RKO (cell line): ENCODE measurements around the gene FKBP1A.

ENCODE experiments used
- DNase-seq: peaks from one replicate; pipeline ENCODE4 v3.0.0-alpha.2; 2016; ENCODE audit warnings: low spot score

FKBP1A gene

GRCh38 chr20:1331801-1332453 lies 60.9 kb downstream of the FKBP1A start:
- DNase-seq = no peak

- no peak for DNase-seq
Observed at GRCh38 chr20:1331101-1331500, 61.8 kb downstream of the FKBP1A start.

DNA sequence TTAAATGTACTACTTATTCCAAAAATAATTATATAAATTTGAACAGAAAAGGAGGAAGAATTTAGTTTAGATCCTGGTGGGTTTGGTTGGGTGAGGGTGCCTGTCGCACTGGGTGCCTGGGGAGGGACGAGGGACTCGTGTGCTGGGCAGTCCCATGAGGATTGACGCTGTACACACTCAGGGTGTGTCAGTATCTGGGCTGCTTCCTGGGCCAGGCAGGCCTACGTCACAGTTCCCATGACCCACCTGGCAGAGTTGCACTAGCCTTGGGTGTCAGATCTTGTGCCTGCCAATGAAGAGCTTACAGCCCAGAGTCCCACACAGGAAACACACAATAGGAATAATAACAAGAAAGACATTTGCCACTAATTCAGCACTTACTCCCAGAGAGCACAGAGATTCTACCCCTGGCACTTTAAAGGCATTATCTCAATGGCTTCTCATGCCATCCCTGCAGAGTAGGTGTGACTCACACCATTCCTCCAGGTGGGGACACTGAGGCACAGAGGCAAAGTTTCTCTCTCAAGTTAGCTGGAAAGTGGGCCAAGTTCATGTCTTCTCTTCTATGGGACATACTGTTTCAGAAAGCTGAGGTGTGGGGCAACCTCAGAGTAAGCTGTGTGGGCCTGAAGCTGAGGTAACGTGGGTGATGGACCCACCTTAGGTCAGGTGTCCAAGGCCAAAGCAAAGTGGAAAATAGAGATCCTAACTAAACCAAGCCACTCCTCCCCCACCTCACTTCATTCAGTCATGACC lies 62.6 kb downstream of the FKBP1A start:
- DNase-seq = no peak

DNA sequence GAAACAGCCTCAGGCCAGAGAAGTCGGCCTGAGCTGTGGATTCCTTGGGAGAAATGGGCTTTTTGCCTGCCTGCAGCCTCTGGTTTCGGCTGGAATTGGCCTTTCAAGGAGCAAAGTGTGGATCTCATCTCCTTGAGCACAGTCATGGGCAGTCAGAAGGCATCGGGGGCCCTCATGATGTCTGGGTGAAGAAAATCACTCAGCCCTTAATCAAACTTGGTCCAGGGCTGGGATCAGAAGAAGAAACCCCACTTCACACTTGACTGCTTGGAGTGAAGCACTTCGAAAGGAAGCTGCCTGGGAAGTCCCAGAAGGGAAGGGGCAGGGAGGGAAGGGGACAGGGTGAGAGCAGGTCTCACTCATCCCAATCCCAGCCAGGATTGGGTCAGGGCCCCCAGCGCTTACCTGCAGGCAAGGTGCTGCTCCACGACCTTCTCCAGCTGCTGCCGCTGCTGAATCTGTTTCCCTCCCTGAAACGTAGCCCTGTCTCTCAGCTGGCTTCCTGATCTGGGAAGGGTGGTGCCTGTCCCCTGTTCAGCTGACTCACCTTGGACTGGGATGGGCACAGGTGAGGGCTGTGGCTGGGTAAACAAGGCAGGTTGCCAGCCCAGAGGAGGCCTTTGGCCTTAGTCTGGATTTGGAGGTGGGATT lies 64.0 kb downstream of the FKBP1A start, which contains the start of gene SDCBP2:
Gene SDCBP2 (minus strand): TSS at position 460 of the 651 bp plus-strand sequence. CDS start 8,723 bp downstream, outside the sequence.
- DNase-seq = no peak

GRCh38 chr20:1327827-1328679 lies 64.8 kb downstream of the FKBP1A start:
- DNase-seq = no peak

- peak; percentile 57 for DNase-seq
Observed at GRCh38 chr20:1327241-1327653, 65.6 kb downstream of the FKBP1A start.

DNA sequence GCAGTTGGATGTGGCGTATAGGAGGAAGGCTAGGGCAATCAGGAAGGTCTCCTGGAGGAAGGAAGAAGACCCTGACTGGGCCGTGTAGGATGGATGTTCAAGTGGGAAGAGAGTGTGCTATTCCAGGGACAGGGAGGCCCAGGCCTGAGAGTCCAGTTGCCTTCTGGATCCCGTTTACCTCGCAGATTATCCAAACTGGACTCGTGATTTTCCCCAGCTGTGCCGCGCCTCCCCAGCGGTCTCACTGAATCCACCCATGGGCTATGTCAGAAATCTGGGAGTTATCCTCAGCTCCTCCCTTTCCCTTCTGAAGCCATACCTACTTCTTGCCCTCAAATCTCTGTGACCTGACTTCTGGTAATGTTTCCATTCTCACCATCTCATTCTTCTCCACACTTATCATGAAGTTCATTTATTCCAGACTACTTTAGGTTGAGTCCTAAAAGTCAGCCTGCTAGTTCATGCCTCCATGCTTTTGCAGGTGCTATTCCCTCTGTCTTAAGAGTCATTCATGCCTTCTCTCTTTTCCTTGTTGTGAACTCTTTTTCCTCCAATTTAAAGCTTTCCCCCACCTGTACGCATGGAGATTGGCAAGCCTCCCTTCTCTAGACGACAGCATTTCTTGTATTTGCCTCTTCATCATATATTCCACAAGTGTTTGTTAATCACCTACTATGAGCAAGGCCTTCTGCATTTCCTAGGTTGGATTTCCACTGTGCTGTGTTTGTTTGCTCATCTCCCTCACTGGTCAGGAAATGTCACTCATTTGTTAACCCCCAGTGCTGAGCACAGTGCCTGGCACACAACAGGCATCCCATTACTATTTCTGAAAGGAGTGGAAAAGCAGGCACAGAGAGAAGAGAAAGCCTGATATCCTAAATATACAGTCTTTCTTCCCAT lies 66.6 kb downstream of the FKBP1A start:
- DNase-seq = peak; percentile 60

- peak; percentile 99 for DNase-seq
Observed at GRCh38 chr20:1325173-1326030, 67.5 kb downstream of the FKBP1A start.

GRCh38 chr20:1324598-1325172 lies 68.2 kb downstream of the FKBP1A start:
- peak; percentile 78 for DNase-seq

- DNase-seq = no peak
Observed at GRCh38 chr20:1323830-1324597, 68.8 kb downstream of the FKBP1A start.

DNA sequence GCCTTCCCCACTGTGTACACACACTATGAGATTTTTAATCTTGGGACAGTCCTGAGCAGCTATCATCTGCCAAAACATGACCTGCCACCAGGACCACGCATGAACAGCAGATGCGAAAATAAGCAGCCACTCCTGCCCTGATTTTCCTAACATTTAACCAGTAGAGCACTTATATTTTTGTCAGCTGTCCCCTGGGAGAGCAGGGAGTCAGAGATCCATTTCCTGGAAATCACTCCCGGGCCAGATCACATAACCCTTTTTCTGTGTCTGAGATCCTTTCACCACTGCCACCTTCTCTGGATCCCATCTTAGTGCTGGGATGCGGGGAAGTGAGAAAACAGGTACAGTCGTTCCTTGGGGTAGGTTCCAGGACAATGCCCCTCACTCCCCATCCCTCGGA lies 69.6 kb downstream of the FKBP1A start:
- DNase-seq = no peak

GRCh38 chr20:1322511-1323245 lies 70.2 kb downstream of the FKBP1A start:
- peak; percentile 43 for DNase-seq

- DNase-seq = no peak
Observed at GRCh38 chr20:1321654-1321939, 71.3 kb downstream of the FKBP1A start.

DNA sequence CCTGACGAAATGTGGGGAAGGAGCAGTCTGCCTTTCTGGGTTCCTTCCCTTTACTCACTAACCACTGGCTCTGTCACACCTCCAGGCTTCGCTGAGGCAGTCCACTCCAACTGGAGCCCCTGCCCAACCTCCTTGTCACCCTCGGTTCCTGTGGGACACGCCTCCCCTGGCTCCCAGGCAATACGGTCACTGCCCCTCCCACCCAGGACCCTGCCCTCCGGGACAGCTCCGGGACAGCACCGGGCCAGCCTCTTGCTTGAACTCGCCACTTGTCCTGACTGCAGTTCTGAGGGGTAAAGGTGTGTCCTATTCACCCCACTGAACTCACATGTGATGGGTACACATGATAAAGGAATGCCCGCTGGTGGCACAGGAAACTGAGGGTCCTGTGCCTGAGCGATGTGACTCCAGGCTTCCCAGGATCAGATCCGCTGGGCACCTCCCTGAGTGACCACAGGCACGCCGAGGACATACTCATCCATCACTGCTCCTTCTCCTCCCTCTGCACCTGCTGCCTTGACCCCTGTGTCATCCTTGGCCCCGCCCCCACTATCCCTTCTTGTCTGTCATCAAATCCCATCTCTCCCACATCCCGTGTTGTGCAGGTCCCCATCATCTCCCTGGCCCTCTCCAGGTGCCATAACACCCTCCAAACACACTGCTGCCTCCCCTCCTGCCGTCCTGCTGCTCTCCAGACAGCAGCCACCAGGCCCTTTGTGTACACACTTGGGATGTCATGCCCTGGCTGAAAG lies 71.8 kb downstream of the FKBP1A start:
- DNase-seq = no peak

GRCh38 chr20:1320016-1320415 lies 72.8 kb downstream of the FKBP1A start:
- DNase-seq = no peak

DNA sequence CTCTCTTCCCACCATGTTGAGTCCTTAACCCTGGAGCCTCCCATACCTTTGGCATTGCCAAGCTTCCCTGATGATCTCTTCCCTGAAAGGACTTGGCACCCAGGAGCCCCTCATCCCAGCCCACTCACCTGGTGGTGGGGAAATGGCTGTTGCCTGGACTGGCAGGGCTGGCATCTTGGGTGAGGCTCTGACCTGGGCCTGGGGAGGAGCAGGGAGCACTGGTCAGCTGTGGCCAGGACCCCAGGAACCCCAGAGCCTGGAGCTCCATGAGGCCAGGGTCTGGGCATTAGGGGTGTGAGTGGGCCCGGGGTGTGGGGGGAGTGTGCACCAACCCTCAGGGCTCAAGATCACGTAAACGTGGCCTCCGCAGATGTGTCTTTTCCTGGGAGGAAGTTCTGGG lies 73.4 kb downstream of the FKBP1A start:
- DNase-seq = no peak

DNA sequence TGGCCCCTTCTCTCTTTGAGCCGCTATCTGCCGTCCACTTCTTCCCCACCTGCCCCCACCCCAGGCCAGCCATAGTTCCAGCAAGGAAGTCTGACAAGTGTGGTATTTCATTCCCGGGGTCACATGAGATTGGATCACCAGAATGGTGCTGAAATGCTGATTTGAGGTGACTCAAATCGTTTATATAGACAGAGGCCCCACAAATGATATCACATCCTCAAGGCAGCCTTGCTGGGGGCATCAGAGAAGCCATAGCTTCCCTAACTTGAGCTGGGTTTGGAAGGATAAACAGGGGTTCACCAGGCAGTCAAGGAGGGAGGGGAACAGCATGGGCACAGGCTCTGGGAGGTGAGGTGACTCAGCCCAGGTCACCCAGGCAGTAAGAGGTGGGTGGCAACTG lies 73.8 kb downstream of the FKBP1A start:
- DNase-seq = no peak
